Stimulated activated CD4-positive, alpha-beta T cell treated with anti-CD3 and anti-CD28 coated beads, Interleukin-4, amount 100 ng/mL, for 24 hours (primary cell): Measurements from ENCODE around the gene PDIA2.

Experiments
- DNase-seq: peaks from one replicate; pipeline ENCODE4 v3.0.0-alpha.2; 2020

Gene PDIA2

DNA sequence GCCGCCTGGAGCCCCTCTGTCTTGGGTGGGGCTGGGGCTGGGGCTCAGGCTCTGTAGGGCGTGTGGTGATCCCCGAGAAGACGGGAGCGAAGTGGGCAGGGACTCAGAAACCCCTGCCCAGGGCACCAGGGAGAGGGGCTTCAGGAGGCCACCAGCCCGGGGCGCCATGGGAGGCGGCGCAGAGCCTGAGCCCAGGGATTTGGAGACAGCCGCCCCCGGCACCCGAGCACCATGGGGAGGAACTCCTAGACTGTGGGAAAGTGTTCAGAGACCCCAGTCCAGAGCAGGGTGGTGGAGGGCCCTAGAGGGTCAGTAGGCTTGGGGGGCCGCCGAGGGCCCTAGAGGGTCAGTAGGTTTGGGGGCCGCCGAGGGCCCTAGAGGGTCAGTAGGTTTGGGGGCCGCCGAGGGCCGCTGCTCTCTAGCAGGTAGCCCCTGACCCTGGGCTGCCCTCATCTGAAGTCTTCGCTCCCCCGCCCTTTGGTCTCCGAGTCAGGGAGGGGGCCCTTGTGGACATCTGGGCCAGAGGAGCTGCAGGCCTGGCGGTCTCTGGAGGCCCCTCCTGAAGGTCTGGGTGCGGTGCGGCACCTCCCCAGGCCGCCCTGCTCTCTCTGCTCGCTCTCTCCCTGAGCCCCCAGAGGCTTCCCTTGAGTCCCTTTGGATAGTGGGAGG lies 1.8 kb upstream of the PDIA2 start:
- no peak for DNase-seq

DNA sequence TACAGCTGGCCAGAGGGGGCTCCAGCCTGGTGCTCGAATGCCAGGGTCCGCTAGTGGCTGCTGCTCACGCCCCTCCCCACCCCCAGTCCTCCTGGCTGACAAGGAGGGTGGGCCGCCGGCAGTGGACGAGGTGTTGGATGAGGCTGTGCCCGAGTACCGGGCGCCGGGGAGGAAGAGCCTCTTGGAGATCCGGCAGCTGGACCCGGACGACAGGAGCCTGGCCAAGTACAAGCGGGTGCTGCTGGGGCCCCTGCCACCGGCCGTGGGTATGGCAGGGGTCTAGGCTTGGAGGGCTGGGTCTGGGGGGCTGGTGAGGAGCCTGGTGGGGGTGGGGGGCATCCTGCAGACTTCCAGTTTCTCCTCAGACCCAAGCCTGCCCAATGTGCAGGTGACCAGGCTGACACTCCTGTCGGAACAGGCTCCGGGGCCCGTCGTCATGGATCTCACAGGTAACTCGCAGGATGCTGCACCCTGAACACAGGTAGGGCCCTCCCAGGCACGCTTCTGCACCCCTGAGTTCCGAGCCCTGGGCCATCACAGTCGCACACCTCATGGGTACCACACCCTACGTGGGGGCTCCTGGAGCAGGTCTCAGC lies 1.2 kb upstream of the PDIA2 start:
- DNase-seq: no peak

DNA sequence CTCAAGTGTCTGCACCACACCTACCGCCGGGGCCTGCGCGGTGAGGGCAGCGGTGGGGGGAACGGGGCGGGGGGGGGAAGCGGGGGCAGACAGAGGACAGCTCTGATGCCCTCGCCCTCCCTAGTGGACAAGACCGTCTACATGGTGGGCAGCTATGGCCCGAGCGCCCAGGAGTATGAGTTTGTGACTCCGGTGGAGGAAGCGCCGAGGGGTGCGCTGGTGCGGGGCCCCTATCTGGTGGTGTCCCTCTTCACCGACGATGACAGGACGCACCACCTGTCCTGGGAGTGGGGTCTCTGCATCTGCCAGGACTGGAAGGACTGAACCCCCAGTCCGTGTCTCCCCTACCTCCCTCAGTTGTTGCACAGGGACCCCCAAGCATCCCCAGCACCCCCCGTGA lies 473 bp upstream of the PDIA2 start:
- no peak for DNase-seq

DNA sequence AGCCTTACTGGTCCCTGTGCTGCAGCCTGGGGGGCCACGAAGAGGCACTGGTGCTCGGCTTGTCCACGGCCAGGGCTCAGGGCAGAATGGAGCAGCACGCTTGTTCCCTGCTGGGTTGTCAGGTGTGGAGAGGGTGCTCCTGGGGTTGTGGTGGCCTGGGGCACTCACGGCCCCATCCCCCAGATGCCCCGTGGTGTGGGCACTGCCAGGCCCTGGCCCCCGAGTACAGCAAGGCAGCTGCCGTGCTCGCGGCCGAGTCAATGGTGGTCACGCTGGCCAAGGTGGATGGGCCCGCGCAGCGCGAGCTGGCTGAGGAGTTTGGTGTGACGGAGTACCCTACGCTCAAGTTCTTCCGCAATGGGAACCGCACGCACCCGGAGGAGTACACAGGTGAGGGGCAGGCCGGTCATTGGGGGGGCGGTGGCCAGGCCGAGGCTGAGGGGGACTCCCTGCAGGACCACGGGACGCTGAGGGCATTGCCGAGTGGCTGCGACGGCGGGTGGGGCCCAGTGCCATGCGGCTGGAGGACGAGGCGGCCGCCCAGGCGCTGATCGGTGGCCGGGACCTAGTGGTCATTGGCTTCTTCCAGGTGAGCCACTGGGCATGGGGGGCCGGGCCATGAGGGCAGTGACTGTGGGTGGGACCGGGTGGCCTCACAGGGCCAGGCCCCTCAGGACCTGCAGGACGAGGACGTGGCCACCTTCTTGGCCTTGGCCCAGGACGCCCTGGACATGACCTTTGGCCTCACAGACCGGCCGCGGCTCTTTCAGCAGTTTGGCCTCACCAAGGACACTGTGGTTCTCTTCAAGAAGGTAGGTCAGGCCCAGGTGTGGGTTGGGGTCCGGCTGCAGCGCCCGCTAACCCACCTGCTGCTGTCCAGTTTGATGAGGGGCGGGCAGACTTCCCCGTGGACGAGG lies 1.5 kb downstream of the PDIA2 start:
- no peak for DNase-seq

DNA sequence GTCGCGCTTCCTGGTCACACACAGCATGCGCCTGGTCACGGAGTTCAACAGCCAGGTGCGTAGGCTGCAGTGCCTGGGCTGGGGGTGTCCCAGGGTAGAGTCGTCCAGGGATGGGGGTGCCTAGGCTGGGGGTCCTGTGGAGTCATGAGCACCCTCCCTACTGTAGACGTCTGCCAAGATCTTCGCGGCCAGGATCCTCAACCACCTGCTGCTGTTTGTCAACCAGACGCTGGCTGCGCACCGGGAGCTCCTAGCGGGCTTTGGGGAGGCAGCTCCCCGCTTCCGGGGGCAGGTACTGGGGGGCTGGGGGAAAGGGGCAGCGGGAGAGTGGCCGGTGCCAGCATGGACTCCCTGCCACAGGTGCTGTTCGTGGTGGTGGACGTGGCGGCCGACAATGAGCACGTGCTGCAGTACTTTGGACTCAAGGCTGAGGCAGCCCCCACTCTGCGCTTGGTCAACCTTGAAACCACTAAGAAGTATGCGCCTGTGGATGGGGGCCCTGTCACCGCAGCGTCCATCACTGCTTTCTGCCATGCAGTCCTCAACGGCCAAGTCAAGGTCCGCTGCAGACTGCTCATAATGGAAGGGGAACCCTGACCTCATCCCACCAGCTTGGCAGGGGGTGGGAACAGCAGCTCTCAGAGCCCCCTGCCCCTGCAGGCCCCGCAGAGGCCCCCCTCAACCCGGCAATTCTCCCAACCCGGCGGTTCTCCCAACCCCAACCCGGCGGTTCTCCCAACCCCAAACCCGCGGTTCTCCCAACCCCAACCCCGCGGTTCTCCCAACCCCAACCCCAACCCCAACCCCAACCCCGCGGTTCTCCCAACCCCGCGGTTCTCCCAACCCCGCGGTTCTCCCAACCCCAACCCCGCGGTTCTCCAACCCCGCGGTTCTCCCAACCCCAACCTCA lies 2.4 kb downstream of the PDIA2 start:
- DNase-seq: no peak

DNA sequence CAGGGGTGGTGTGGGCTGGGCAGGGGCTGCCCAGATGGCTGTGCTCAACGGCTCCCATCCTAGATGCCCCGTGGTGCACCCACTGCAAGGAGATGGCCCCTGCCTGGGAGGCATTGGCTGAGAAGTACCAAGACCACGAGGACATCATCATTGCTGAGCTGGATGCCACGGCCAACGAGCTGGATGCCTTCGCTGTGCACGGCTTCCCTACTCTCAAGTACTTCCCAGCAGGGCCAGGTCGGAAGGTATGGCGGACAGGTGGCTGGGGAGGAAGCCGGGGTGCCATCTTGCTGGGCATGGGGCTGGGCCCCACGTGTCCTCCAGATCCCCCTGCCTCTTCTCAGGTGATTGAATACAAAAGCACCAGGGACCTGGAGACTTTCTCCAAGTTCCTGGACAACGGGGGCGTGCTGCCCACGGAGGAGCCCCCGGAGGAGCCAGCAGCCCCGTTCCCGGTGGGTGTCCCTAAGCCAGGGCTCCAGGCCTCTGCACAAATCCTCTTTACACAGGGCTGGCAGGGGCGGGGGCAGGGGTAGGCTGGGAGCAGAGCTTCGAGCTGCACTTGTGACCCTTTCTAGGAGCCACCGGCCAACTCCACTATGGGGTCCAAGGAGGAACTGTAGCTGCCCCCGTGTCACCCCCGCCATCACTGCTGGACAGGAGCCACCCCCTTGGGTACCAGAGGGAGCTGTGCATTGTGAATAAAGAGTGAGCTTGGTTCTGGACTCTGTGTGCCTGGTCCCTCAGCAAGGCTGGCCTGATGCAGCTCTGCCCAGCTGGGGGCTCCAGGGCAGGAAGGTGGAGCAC lies 3.7 kb downstream of the PDIA2 start:
- no peak for DNase-seq

DNA sequence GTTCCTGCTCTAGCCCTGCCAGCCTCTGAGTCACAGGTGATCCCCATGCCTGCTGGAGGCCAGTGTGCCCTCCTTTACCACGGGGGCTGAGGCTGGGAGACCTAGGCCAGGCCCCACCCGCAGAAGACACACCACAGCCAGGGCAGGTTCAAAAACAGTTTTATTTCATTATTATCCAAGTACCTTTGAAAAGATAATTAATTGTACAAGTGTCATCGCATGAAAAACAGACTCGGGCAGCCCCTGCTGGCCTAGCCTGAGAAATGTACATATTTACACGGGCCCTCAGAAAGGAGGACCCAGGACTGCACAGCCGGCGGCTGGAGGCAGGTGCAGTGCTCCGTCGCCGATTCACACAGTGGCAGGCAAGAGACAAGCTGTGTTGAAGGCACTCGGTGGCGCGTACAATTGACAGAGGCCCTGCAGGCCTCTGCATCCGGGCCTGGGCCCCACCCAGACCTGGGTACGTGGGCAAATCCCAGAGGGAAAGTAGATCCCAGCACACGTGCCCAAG lies 4.4 kb downstream of the PDIA2 start:
- DNase-seq: no peak

DNA sequence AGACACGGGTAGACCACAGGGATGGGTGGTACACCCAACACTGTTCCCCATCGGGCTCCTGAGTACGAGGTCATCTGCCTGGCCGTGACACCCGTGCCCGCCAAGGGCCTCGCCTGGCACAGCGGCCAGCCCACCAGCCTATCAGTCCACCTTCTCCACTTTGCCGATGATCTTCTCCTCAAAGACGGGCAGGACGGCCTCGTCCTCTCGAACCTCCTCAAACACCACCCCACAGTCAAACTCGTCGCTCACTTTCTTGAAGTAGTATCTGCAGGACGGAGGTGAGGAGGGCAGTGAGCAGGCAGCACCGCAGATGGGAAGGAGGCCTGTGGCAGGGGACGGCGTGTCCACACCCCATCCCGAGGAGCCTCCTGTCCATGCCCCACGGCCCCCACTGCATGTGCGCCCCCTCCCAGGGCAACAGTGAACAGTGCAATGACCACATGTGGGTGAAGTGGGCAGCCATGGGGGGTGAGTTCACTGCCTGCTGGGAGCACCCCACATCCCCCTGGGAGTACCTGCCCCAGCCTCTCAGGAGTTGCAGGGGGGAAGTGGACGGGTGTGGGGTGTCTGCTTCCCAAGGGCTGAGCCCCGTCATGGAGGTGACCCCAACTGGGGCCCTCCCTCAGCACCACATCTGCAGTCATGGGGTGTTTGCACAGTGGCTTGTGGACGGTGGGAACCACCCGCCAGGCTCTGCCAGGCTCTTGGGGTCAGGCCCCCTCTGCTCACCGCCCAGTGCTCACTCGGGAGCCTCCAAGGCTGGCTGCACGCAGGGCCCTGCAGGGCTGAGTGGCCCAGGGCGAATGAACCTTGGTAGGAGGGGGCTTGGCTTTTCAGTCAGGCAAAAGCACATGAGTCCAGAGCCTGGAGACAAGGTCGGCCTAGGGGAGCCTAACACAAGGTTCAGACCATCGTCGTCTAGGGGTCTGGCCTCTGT lies 5.3 kb downstream of the PDIA2 start:
- no peak for DNase-seq

DNA sequence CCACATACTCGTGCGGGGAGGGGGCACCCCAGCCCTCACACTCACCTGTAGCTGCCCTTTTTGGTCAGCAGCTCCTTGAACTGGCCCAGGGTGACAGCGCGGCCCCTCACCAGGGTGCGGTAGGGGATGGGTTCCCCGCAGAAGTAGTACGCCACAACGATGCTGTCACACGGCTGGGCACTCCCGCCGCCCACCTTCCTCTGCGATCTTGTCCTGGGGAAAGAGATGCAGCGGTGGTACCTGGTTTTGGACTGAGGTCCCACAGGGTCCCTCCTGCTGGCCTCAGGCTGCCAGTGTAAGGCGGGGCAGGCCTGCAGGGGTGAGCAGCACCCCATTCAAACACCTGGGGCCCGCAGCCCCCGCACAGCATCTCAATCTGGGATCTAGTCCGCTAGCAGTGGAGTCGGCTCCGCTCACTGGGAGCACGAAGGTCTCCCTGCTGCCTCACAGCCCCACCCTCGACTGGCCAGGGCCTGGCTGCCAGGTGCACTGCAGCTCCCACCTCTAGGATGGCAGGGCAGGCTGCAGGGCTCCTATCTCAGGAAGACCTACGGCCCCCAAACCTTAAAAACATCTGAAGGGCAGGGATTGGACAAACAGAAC lies 6.5 kb downstream of the PDIA2 start:
- no peak for DNase-seq

DNA sequence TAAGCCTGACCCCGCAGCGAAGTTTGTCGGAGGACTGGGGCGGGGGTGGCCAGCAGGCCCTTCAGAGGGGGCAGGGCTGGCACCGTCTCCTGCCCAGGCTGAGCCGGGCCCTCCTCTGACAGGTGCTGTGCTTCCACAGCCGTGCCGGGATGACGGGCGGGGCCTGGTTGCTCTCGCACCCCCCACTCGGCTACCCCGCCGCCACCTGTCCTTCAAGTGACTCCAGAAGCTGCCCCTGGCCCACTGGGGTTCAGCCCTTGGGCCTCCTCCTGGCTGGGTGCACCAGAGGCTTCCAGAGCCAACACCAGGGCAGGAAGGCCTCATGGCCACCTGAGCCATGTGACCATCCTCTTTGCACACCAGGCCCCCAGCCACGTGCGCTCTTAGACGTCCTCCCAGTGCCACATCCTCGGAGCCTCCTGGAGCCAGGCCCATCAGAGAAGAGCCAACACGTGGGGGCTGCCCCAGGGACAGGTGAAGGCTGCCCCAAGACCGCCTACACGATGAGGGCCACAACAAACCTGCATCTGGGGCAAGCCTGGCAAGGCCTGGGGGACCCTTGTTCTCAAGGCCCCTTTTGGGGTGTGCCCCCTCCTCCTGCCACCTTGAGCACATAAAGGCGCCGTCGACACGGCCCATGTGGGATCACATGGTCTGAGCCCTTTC lies 7.2 kb downstream of the PDIA2 start:
- DNase-seq: no peak

DNA sequence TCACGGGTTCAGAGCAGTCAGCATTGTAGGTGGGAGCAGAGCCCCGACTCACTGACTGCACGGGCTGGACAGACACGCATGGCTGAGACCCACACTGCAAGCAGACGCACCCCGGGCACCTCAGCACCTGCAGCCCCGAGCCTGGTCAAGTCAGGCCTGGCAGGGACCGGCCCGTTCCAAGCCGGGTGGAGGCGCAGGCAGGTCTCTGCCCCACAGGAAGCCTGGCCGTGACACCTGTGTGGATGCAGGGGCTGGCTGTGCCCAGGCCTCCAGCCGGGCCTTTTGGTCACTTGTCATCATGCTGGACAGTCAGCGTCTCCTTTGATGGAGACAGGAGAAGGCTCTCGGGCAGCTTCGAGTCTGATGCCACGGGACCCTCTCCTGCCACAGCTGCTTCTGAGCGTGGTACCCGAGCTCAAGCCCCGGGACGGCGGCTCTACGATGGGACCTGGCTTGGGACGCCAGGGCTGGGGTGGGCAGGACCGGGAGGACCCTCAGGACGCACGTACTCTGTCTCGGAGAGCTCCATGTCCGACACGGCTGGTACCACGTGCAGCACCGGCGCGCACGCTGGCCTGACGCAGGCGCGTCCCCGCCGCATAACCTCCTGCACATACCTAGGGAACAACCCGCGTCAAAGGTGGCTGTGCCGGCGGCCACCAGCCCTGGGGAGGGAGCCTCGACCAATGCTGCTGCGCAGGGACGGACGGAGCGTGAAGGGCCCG lies 7.9 kb downstream of the PDIA2 start:
- DNase-seq: no peak

DNA sequence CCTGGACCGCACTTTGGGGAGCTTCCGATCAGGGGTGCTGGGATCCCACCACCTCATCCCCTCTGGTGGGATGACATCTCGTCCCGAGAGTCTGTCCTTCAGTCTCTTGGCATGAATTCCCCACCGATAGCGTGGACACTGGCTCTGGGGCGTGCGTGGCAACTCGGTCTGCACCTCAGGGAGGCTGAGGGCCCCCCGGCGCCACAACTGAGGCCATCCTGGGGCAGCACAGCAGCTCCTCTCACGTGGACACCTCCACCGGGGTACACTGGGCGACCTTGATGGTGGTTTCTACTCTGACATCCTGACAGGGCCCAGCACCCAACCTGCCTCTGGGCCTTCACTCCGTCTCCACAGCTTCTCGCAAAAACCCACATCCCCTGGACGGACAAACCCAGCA lies 8.6 kb downstream of the PDIA2 start:
- DNase-seq: no peak

DNA sequence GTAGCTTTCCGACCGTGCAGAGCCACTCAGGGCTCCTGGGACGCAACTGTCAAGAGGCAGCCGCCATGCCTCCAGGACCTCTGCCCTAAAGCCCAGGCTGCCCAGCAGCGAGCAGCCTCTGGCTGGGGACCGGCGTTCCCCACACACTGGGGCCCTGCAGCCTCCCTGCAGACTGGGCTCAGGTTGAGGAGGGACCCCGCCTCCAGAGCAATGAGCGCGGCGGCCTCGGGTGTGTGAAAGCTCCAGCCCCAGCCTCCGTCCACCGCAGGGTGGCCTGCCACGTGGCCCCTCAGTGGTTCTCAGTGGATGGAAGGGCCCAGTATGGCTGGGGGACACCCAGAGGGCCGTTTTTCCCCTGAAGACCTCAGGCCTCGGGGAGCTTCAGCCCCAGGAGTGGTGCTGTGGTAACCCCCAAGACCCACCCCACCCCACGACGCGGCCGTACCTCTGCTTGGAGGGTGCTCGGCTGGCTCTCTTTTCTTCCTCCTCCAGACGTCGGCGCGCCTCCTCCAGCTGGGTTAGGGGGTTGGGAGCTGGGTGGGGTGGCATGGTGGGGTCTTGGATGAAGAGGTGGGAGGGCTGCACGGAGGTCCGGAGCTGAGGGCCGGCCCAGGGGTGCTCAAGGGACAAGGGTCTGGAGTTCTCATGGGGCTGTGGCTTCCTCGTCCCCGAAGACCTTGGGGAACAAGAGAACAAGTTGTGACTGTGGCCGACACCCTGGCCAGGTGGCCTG lies 10.2 kb downstream of the PDIA2 start:
- no peak for DNase-seq

DNA sequence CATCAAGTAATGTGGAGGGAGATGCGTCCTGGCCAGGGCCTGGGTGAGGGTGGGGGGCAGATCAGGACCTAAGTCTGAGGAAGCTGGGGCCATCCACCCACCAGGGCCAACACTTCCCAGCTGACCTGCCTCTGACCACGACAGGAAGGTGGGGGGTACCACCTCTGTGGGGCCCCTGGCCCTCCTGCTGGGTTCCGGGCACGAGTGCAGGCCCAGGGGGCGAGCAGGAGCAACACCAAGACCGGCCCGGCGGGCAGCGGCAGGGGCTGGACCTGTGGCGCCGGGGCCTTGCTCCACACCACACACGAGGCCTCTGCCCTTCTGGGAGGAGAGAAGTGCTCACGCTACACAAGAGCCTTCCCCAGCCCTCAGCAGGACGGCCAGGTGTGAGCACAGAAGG lies 13.3 kb downstream of the PDIA2 start:
- no peak for DNase-seq

DNA sequence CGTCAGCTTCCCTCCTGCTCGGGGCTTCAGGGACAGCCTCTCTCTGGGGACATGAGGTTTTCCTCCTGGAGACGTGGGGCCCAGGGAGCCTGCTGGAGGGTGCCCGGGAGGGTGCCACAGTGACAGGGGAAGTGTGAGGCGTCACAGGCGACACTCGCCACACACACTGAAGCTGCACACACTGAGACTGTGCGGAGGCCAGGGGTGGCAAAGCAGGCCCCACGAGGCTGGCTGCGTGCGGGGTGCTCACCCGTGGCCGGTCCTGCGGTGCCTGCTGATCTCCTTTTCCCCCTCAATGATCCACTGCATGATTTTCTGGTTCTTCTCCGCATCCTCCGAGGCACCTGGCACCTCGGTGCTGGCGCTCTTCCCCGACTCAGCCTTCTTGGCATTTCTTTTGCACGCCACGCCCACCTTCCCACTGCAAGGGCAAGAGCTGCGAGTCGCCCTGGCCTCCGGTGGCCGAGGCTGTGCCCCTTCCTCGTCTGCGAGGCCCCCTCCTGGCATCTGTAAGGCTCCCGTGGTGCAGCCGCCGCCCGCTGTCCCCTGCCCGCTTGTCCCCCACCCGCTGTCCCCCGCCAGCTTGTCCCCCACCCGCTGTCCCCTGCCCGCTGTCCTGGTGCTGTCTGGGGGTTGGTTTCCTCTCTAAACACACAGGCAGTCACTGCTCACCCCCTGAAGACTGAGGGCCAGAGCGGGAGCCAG lies 14.0 kb downstream of the PDIA2 start:
- no peak for DNase-seq

DNA sequence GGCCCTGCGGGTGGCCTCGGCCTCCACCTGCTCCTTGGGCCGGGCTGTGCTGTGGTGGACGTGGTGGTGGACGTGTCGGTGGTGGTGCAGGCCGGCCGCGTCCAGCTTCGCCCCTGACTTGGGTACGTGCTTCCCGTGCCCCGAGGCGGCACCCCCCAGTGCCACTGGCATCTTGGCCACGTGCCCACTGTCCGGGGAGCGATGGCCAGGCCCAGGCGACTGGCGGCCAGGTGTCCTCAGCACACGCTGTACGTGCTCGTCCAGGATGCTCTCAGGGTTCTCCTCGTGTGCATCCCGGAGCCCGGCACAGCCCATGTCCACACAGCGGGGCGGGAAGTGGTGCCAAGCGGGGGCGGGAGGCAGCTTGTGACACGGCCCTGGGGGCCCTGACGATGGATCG lies 14.9 kb downstream of the PDIA2 start:
- no peak for DNase-seq

DNA sequence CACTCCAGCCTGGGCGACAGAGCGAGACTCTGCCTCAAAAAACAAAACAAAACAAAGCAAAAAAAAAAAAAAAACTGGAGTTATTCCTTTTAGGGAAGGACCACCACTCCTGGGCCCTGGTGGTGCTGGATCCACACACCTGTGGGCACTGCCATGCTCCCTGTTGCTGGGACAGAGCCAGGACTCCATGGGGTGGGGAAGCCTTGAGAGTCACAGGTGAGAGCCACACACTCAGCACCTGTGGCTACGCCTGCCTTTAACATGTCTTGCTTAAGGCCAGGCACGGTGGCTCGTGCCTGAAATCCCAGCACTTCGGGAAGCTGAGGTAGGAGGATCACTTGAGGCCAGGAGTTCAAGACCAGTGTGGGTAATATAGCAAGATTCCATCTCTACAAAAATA lies 18.3 kb downstream of the PDIA2 start:
- no peak for DNase-seq

DNA sequence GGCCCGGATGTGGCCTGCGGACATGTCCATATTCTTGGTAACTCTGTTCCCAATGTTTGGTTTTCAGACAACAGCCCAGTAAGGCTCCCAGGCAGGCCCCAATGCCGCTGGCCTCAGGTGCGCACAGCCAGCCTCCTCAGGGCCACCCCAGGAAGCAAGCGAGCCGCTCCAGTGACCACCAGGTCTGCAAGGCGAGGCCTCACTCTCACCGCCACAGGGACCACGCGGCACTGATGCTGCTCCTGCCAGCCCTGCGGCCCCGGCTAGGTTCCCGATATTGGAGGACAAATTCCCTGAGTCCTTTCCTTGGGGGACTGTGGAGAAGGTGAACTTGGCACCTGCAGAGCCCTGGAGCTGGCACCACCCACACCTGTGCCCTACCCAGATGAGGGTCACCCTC lies 19.0 kb downstream of the PDIA2 start:
- DNase-seq: no peak
